Caki2 (cell line): Measurements from ENCODE around the gene LCE7A. TPM values are rescaled to one million over a fixed set of nuclear protein-coding genes. Genes with fewer than 3 reads are reported as not detected.

Experiments
- DNase-seq: peaks from one replicate; pipeline ENCODE4 v3.0.0-alpha.2; 2015; ENCODE audit warnings: low read depth
- in situ Hi-C: cut with HindIII; loops from 2 replicates; pipeline ENCODE4 v1.10.0; 2016; ENCODE audit warnings: low sequenced_read_pairs, low pct_unique_long_range_greater_than_20kb, mixed read lengths
- total RNA-seq: library from RNA; depleted of rRNA; stranded (reverse); fragments of >200 nt; shearing (Covaris generic); gene quantifications from 2 replicates; pipeline ENCODE4 v1.2.3, GENCODE V29; 2014; ENCODE audit warnings: low replicate concordance; rRNA removed

LCE7A gene
- total RNA-seq: not detected in 2 replicates

- DNase-seq: no peak
- in situ Hi-C loops: no loop called here
Observed at GRCh38 chr1:152859696-152860095, at the start of gene LCE7A. Gene LCE7A (plus strand): TSS chr1:152859996. CDS start chr1:152860698, 702 bp downstream.

- DNase-seq: no peak
- in situ Hi-C loops: no loop called here
Observed at GRCh38 chr1:152811050-152811449, 48.7 kb upstream of the LCE7A start.

GRCh38 chr1:152811671-152812070, 48.1 kb upstream of the LCE7A start, which contains the start of gene LCE1B:
Gene LCE1B (plus strand): TSS chr1:152811971. CDS start chr1:152812447, 476 bp downstream.
- in situ Hi-C loops: no loop called here
- DNase-seq: no peak

- no peak for DNase-seq
- in situ Hi-C loops: no loop called here
Observed at GRCh38 chr1:152817309-152817708, 42.5 kb upstream of the LCE7A start.

GRCh38 chr1:152823294-152823693, 36.5 kb upstream of the LCE7A start:
- no peak for DNase-seq
- in situ Hi-C loops: no loop called here

- DNase-seq: no peak
- in situ Hi-C loops: no loop called here
Observed at GRCh38 chr1:152824964-152825363, 34.8 kb upstream of the LCE7A start.

- in situ Hi-C loops: no loop called here
Observed at GRCh38 chr1:152827173-152827572, 32.6 kb upstream of the LCE7A start, which contains the start of gene LCE1A. Gene LCE1A (plus strand): TSS chr1:152827473. CDS start chr1:152827473, 0 bp downstream.

GRCh38 chr1:152836870-152837269, 22.9 kb upstream of the LCE7A start:
- no peak for DNase-seq
- in situ Hi-C loops: no loop called here

More at GRCh38 chr1:152827173-152827572, 32.6 kb upstream of the LCE7A start, which contains the start of gene LCE1A:
- no peak for DNase-seq

GRCh38 chr1:152842556-152842955, 17.2 kb upstream of the LCE7A start, which contains the start of gene LCE6A:
Gene LCE6A (plus strand): TSS chr1:152842856. CDS start chr1:152843521, 665 bp downstream.
- DNase-seq: no peak
- in situ Hi-C loops: no loop called here

- in situ Hi-C loops: no loop called here
- DNase-seq: no peak
Observed at GRCh38 chr1:152855661-152856060, 4.1 kb upstream of the LCE7A start.

- in situ Hi-C loops: no loop called here
Observed at GRCh38 chr1:152858062-152858461, 1.7 kb upstream of the LCE7A start.

GRCh38 chr1:152860129-152860528, 333 bp downstream of the LCE7A start:
- DNase-seq: no peak
- in situ Hi-C loops: no loop called here

More at GRCh38 chr1:152858062-152858461, 1.7 kb upstream of the LCE7A start:
- no peak for DNase-seq

GRCh38 chr1:152861374-152861773, 1.6 kb downstream of the LCE7A start:
- in situ Hi-C loops: no loop called here
- no peak for DNase-seq

- no peak for DNase-seq
- in situ Hi-C loops: no loop called here
Observed at GRCh38 chr1:152864443-152864842, 4.6 kb downstream of the LCE7A start.

- no peak for DNase-seq
- in situ Hi-C loops: no loop called here
Observed at GRCh38 chr1:152866321-152866720, 6.5 kb downstream of the LCE7A start.

- in situ Hi-C loops: no loop called here
- peak; percentile 30 for DNase-seq
Observed at GRCh38 chr1:152869808-152870419, 10.1 kb downstream of the LCE7A start.

- in situ Hi-C loops: no loop called here
- DNase-seq: peak; percentile 19
Observed at GRCh38 chr1:152870831-152871730, 11.3 kb downstream of the LCE7A start.

GRCh38 chr1:152871731-152872126, 11.9 kb downstream of the LCE7A start:
- DNase-seq: no peak
- in situ Hi-C loops: no loop called here

- in situ Hi-C loops: no loop called here
- DNase-seq: no peak
Observed at GRCh38 chr1:152873495-152873894, 13.7 kb downstream of the LCE7A start.
